Smooth muscle cell (in vitro differentiated cells): Measurements from ENCODE around the gene UCMA. TPM values are rescaled to one million over a fixed set of nuclear protein-coding genes. Genes with fewer than 3 reads are reported as not detected.

Experiments used
- DNase-seq: peaks from one replicate; lab custom pipeline; 2025; ENCODE audit not compliant: unreplicated experiment; lab: John Stamatoyannopoulos, UW
- H2AFZ ChIP-seq: fragments of 200-600 bp; sonication (generic); 2 replicates; pipeline ENCODE4 v1.6.0; 2016; ENCODE audit warnings: antibody characterized with exemption, low read depth, mild to moderate bottlenecking
- H3F3A ChIP-seq: fragments of 200-600 bp; sonication (generic); 2 replicates; pipeline ENCODE4 v1.6.0; 2017; ENCODE audit warnings: antibody characterized with exemption, low read depth
- H3K27ac ChIP-seq: fragments of 200-600 bp; sonication (generic); 2 replicates; pipeline ENCODE4 v1.5.1; 2016; ENCODE audit warnings: low read depth, mild to moderate bottlenecking
- H3K27me3 ChIP-seq: fragments of 200-600 bp; sonication (generic); 2 replicates; pipeline ENCODE4 v1.6.1; 2016; ENCODE audit warnings: low read depth, mild to moderate bottlenecking
- H3K36me3 ChIP-seq: fragments of 200-600 bp; sonication (generic); 2 replicates; pipeline ENCODE4 v1.5.1; 2016; ENCODE audit warnings: low read depth
- H3K4me1 ChIP-seq: fragments of 200-600 bp; sonication (generic); 2 replicates; pipeline ENCODE4 v1.5.1; 2016; ENCODE audit warnings: low read depth
- H3K4me2 ChIP-seq: fragments of 200-600 bp; sonication (generic); 2 replicates; pipeline ENCODE4 v1.6.0; 2016; ENCODE audit warnings: mild to moderate bottlenecking
- H3K4me3 ChIP-seq: fragments of 200-600 bp; sonication (generic); 2 replicates; pipeline ENCODE4 v1.5.1; 2016; ENCODE audit warnings: mild to moderate bottlenecking
- H3K79me2 ChIP-seq: fragments of 200-600 bp; sonication (generic); 2 replicates; pipeline ENCODE4 v1.6.0; 2016; ENCODE audit warnings: low read depth, mild to moderate bottlenecking
- H3K9ac ChIP-seq: fragments of 200-600 bp; sonication (generic); 2 replicates; pipeline ENCODE4 v1.6.0; 2016; ENCODE audit warnings: low read depth
- H3K9me3 ChIP-seq: fragments of 200-600 bp; sonication (generic); replicated peaks from 2 replicates; pipeline ENCODE4 v1.5.1; 2016; ENCODE audit warnings: low read depth
- H4K20me1 ChIP-seq: fragments of 200-600 bp; sonication (generic); 2 replicates; pipeline ENCODE4 v1.6.0; 2016; ENCODE audit warnings: low read depth
- WGBS: methylation state at CpG from one replicate; pipeline ENCODE4 v1.1.7; 2016; ENCODE audit warnings: low lambda C conversion rate; 5-methylcytosine and 5-hydroxymethylcytosine counted together
- polyA plus RNA-seq: library from polyadenylated mRNA; unstranded; fragments of >200 nt; fragmentation: Nextera tagmentation; extraction: Ambion mirVana; gene quantifications from 2 replicates; pipeline ENCODE4 v1.2.1, GENCODE V29; 2016
- total RNA-seq: library from RNA; depleted of rRNA; stranded (reverse); fragments of >200 nt; gene quantifications from 2 replicates; pipeline ENCODE4 v1.2.3, GENCODE V29; 2014
- TF ChIP-seq, protein P1 (sequence below): fragments of 200-600 bp; sonication (generic); IDR thresholded peaks from 2 replicates; pipeline ENCODE4 v1.5.1; 2017; ENCODE audit warnings: borderline replicate concordance, mild to moderate bottlenecking, antibody characterized with exemption; ENCODE audit not compliant: insufficient read depth, poor library complexity, severe bottlenecking

Gene UCMA
- total and polyA plus RNA-seq, 2 experiments from 2014 or later, result not detected

DNA sequence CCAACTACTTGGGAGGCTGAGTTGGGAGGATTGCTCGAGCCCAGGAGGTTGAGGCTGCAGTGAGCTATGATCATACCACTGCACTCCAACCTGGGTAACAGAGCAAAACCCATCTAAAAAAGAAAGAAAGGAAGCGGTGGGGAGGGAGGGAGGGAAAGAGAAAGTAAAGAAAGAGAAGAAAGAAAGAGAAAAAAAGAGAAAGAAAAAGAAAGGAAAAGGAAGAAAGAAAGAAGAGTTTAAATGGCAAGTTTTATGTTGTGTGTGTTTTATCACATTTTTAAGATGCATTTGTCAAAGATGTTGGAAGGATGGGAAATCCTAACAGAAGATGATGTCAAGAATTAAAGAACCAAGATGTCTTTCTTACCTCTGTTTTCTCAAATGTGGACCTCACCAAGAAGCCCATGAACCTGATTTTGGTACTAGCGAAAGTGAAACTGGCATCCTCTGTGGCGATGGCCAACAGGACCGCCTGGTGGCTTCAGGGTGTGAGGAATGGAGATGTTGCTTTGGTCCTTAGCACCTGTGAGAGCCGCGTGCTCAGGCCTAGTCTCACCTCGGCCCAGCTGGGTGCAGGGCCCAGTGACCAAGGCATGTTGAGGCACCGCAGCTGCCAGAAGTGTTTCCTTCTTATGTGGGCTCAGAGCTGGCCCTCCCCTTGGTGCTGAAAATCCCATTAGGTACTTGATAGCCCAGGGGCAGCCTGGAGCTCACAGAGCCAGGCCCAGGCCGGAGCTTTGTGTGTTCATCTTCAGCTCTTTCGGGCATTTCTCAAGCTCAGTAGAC lies 9.8 kb downstream of the UCMA start:
- 86% methylated on average over 10 of the region's 11 CpGs for WGBS
- Histone ChIP-seq H3K4me1 (no peaks in the 10 kb centered on the region), H3K4me3 (no peak overlapping the region), H3K27ac (no peak overlapping the region), H4K20me1 (no peaks in the 10 kb centered on the region), H3K9ac (no peak overlapping the region), H3K9me3 (no peaks in the 10 kb centered on the region), H3K36me3 (no peaks in the 10 kb centered on the region), H3K4me2 (no peak overlapping the region), H2AFZ (no peak overlapping the region), H3F3A (no peaks in the 10 kb centered on the region), H3K27me3 (no peaks in the 10 kb centered on the region), H3K79me2 (no peaks in the 10 kb centered on the region)
- no peak for DNase-seq
- TF ChIP-seq, protein P1, sequence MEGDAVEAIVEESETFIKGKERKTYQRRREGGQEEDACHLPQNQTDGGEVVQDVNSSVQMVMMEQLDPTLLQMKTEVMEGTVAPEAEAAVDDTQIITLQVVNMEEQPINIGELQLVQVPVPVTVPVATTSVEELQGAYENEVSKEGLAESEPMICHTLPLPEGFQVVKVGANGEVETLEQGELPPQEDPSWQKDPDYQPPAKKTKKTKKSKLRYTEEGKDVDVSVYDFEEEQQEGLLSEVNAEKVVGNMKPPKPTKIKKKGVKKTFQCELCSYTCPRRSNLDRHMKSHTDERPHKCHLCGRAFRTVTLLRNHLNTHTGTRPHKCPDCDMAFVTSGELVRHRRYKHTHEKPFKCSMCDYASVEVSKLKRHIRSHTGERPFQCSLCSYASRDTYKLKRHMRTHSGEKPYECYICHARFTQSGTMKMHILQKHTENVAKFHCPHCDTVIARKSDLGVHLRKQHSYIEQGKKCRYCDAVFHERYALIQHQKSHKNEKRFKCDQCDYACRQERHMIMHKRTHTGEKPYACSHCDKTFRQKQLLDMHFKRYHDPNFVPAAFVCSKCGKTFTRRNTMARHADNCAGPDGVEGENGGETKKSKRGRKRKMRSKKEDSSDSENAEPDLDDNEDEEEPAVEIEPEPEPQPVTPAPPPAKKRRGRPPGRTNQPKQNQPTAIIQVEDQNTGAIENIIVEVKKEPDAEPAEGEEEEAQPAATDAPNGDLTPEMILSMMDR, result no peak

DNA sequence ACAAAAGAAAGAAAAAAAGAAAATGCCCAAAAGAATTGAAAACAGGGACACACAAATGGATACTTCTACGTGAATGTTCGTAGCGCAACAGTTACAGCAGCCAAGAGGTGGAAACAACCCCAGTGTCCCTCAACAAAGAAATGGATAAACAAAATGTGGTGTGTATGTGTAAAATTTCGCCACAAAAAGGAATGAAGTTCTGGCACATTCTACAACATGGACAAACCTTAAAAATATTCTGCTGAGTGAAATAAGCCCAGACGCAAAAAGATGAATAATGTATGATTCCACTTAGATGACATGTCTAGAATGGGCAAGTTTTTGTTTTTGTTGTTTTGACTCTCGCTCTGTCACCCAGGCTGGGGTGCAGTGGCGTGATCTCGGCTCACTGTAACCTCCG lies 10.9 kb downstream of the UCMA start:
- Histone ChIP-seq H3K27ac (no peak overlapping the region), H3F3A (no peaks in the 10 kb centered on the region), H3K4me1 (no peaks in the 10 kb centered on the region), H3K79me2 (no peaks in the 10 kb centered on the region), H2AFZ (no peak overlapping the region), H3K27me3 (no peaks in the 10 kb centered on the region), H3K36me3 (no peaks in the 10 kb centered on the region), H3K4me2 (no peak overlapping the region), H3K9ac (no peak overlapping the region), H3K9me3 (no peaks in the 10 kb centered on the region), H3K4me3 (no peak overlapping the region), H4K20me1 (no peaks in the 10 kb centered on the region)
- WGBS, result 96% methylated on average over 9 of the region's 9 CpGs
- DNase-seq, result no peak
- TF ChIP-seq, protein P1, result no peak

GRCh38 chr10:13222566-13222965 lies 11.6 kb downstream of the UCMA start:
- no peaks in the 10 kb centered on the region for H3K9me3 ChIP-seq
- no peak overlapping the region for H2AFZ ChIP-seq
- no peak overlapping the region for H3K4me2 ChIP-seq
- H3K79me2 ChIP-seq, result no peaks in the 10 kb centered on the region
- H3K4me3 ChIP-seq, result no peak overlapping the region
- TF ChIP-seq, protein P1, result no peak
- no peaks in the 10 kb centered on the region for H3F3A ChIP-seq
- no peaks in the 10 kb centered on the region for H4K20me1 ChIP-seq
- 92% methylated on average over 7 of the region's 7 CpGs for WGBS
- DNase-seq, result no peak
- no peaks in the 10 kb centered on the region for H3K4me1 ChIP-seq
- no peaks in the 10 kb centered on the region for H3K27me3 ChIP-seq
- H3K36me3 ChIP-seq, result no peaks in the 10 kb centered on the region
- H3K27ac ChIP-seq, result no peak overlapping the region
- H3K9ac ChIP-seq, result no peak overlapping the region

- H3K36me3 ChIP-seq, result no peaks in the 10 kb centered on the region
- no peaks in the 10 kb centered on the region for H3F3A ChIP-seq
- H3K4me2 ChIP-seq, result no peak overlapping the region
- no peaks in the 10 kb centered on the region for H3K9me3 ChIP-seq
- H2AFZ ChIP-seq, result no peak overlapping the region
- H3K27ac ChIP-seq, result no peak overlapping the region
- no peaks in the 10 kb centered on the region for H4K20me1 ChIP-seq
- no peaks in the 10 kb centered on the region for H3K79me2 ChIP-seq
- no peak overlapping the region for H3K4me3 ChIP-seq
- DNase-seq, result no peak
- TF ChIP-seq, protein P1, result no peak
- no peaks in the 10 kb centered on the region for H3K4me1 ChIP-seq
- WGBS, result 95% methylated on average over 6 of the region's 6 CpGs
- H3K9ac ChIP-seq, result no peak overlapping the region
- no peaks in the 10 kb centered on the region for H3K27me3 ChIP-seq
Observed at GRCh38 chr10:13222151-13222550, 12.0 kb downstream of the UCMA start.
